HG03095 (cell line): Measurements from ENCODE around the gene ODR4.
"Not testable (repeated sequence)": the region's sequence is repeated elsewhere in the genome, so short reads cannot be mapped to it uniquely, and the experiment has no call there.

Experiments used
- ATAC-seq: cut with Tn5 transposase; IDR thresholded peaks from one replicate; pipeline ENCODE4 v1.9.1; 2021; ENCODE audit warnings: moderate library complexity; ENCODE audit not compliant: unreplicated experiment

The ODR4 gene

DNA sequence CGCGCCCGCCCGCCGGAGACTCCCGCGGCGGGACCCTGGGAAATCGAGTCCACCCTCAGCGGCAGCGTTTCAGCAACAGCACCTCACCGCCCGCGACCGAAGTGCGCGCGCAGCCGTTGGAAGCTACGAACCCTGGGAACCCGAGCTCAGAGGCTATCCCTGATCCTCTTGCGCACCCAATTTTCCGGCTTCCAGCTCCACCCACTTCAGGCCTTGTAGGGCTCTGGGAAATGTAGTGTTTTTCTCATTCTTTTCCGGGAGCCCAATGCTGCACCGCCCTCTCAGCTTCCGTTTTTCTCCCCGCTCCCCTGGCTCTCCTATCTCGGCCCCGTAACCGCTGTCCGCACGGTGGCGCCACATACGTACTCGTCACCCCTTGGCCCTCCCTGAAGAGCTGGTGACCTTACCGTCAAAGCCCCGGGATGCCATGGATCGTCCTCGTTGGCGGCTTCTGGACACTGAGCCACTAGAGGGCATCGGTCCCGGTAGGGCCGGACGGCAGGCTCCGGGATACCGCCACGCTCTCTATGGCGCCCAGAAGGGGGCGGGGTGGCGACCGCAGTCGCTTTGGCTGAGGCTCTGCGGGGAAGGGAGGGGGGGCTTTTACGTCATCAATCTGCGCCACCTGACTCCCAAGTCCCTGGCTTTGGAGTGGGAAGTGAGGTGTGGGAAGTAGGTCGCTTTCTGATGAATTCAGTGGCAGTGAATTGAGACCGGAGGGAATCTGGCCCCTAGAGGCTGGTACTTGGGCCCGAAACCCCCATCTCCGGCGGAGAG, at the start of gene ODR4, which contains the start of gene TPR:
Gene ODR4 (plus strand): TSS at position 687 of the 777 bp plus-strand sequence. CDS start 3,948 bp downstream, outside the sequence.
Gene TPR (minus strand): TSS at position 102 of the 777 bp plus-strand sequence. CDS start 225 bp downstream, outside the sequence.
- ATAC-seq = peak; percentile 86

- no peak for ATAC-seq
Observed at GRCh38 chr1:186326009-186326408, 49.6 kb upstream of the ODR4 start.

DNA sequence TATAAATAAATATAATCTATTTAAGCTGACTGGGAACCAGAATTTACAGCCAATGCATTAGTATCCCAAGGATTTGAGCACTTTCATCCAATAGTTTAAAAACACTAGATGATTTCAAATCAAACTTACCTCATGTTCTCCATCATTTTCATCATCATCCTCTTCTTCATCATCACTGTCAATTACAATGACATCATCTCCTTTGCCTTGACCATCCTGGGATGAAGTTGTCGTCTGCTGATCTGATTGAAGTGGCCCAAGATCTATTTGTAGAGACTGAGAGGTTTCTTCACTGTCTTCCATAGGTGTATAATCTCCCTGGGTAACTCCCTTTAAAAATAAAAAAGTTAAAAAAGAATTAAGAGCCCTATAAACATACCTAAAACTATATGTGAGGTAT, 48.3 kb upstream of the ODR4 start:
- ATAC-seq = no peak

- ATAC-seq = no peak
Observed at GRCh38 chr1:186330758-186331157, 44.9 kb upstream of the ODR4 start.

- ATAC-seq = no peak
Observed at GRCh38 chr1:186337554-186337953, 38.1 kb upstream of the ODR4 start.

GRCh38 chr1:186340772-186341171, 34.9 kb upstream of the ODR4 start:
- ATAC-seq = no peak

GRCh38 chr1:186347837-186348691, 27.6 kb upstream of the ODR4 start:
- ATAC-seq = not testable (repeated sequence)

- ATAC-seq = peak; percentile 33
Observed at GRCh38 chr1:186374303-186375151, 1.1 kb upstream of the ODR4 start.

DNA sequence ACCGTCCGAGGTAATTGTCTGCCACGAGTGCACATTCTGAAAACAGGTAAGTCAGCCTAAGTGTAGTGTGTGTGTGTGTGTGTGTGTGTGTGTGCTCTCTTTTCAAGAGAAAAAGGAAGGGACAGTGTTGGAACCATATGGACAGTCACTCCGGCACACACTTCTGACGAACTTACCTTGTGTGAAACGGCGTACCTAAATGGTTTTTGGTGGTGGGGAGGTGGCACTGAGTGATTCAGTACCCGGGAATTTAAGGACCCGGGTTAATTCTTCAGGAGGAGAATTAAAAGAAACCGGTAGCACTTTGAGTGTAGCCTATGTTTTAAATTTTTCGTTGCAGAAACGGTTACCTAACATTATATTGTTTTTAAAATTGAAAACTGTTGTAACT, 286 bp downstream of the ODR4 start:
- no peak for ATAC-seq

DNA sequence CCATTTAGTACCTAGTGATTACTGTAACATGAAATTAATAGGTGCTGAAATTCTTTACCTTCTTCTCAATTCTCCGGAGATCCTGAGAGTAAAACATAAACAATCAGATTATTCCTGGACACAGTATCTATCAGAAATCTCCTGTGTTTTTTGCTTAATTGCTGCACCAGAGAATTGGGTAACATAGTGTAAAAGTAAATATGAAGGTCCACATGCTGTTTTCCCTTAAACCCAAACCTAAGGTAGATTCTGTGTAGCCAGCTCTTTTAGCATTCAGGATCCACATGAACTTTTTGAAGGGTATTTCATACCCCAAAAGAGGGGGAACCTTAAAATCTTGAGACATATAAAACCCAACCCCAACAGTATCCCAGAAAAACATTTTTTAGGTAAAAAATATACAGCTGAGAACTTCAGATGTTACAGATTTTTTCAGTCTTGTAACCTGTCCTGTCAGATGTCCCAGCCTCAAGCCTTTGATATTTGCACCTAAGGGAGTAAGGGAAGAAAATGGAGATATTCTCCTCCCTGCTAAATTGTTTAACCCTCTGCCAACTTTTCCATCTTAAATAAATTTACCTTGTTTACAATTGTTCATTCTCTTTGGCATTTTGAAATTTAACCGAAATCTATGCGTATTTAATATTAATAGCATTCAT, 11.2 kb downstream of the ODR4 start:
- ATAC-seq = no peak

GRCh38 chr1:186390925-186391324, 15.3 kb downstream of the ODR4 start:
- ATAC-seq = no peak

- no peak for ATAC-seq
Observed at GRCh38 chr1:186391841-186392240, 16.2 kb downstream of the ODR4 start.

DNA sequence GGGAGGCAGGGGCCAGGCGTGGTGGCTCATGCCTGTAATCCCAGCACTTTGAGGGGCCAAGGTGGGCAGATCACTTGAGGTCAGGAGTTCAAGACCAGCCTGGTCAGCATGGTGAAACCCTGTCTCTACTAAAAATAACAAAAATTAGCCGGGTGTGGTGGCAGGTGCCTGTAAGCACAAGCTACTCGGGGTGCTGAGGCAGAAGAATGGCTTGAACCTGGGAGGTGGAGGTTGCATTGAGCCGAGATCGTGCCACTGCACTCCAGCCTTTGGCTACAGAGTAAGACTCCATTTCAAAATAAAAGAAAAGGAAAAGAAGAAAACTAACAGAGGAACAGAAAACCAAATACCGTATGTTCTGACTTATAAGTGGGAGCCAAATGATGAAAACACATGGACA, 17.1 kb downstream of the ODR4 start:
- not testable (repeated sequence) for ATAC-seq

DNA sequence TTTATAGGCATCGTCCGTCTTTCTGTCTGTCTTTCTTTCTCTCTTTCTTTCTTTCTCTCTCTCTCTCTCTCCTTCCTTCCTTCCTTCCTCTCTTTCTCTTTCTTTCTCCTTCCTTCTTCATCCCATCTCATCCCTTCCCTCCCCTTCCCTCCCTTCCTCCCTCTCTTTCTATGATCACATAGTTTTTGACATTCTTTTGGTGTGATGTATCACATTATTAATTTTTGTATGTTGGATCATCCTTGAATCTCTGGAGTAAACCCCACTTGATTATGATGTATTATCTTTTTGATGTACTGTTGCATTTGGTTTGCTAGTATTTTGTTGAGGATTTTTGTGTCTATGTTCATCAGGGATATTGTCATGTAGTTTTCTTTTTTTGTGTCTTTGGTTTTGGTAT, 25.8 kb downstream of the ODR4 start:
- ATAC-seq = not testable (repeated sequence)

DNA sequence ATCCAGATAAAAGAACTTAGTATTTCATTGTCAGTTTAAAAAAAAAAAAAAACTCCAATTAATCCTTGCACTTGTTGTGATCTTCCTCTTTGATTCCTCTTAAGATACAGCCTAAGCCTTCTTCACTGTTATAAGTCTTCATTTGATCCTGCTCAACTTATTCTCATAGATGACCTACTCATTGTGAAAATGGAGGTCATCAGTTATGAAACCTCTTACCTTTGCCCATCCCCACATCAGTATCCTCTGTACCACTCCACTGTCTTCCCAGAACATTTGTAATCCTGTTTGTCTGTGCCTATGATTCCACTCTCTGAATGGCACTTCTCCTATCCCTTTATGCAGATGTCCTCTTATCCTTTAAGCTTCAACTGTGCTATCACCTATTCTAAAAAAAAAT, 28.0 kb downstream of the ODR4 start:
- no peak for ATAC-seq

- ATAC-seq = no peak
Observed at GRCh38 chr1:186404454-186405051, 28.9 kb downstream of the ODR4 start.

DNA sequence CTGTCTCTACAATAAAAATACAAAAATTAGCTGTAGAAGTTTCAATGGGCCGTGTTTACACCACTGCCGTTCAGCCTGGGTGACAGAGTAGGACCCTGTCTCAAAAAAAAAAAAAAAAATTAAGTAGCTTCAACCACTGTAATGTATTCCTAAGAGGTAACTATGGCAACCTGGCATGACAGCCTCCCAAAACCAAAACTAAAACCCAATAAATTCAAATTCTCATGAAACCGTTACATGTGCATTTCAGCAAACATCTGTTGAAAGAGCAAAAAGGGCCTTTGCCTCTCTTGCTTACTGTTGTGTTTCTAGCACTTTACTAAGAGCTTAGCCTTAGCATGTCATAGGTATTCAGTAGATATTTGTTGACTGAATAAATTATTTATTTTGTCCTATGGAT, 33.5 kb downstream of the ODR4 start:
- peak; percentile 57 for ATAC-seq

DNA sequence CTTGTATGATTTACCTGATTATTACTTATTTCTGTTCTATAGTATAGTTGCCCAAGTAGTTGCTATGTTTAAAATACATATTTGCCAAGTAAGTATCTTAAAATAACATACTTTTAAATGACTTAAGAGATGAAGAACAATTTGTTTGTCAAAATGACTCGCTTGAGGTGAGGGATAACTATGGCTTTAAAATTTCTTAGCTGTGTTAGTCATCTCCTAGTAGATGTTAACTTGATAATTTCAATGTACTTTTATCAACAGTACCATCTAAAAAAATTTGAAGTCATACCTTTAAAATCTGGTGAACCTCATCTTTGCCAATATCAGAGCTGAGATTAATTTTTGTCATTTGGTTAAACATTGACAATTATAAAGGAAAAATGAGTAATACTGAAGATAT, 37.7 kb downstream of the ODR4 start:
- no peak for ATAC-seq

- ATAC-seq = no peak
Observed at GRCh38 chr1:186418503-186418902, 42.9 kb downstream of the ODR4 start.

- peak; percentile 1 for ATAC-seq
Observed at GRCh38 chr1:186420311-186420710, 44.7 kb downstream of the ODR4 start.
